Measurements from ENCODE around the gene CDK10. TPM values are rescaled to one million over a fixed set of nuclear protein-coding genes. Genes with fewer than 3 reads are reported as not detected.

CDK10 gene
- polyA plus RNA-seq, 2 donors: 49.2 to 88.8 TPM

DNA sequence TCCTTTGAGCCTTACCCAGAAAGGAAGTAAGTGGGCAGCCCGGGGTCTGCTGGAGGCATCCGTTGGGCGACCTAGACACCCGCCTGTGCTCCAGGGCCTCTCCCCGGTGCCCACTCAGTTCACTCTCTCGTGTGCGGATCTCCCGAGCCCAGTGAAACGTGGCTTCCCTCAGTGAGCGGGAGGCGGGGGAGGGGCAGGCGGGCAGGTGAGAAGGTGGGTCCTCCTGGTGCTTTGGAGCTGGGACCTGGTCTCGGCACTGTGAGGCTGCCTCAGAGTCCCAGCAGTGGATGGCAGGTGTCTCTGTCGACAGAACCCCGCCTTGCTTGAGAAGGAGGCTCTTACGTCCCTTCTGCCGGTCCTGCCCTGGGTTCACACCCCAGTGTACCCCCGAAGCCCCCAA lies 42.8 kb downstream of the CDK10 start:
- no peaks in the 10 kb centered on the region for H3K9me3 ChIP-seq (ENCODE audit: control insufficient read depth in 2 of 2, insufficient read depth in 1 of 2, low read depth in 1 of 2, low read length in 1 of 2)
- WGBS, 2 donors: 91 to 92% methylated on average over 18 of the region's 18 CpGs
- H3K4me1 ChIP-seq (ENCODE audit: control insufficient read depth in 2 of 2, insufficient read depth in 2 of 2, low read length in 1 of 2): no peaks in the 10 kb centered on the region
- H3K4me3 ChIP-seq (ENCODE audit: low read depth in 1 of 2, low read length in 2 of 2): no peak overlapping the region
- no peak overlapping the region for H3K27ac ChIP-seq (ENCODE audit: low read depth in 2 of 2, low read length in 1 of 2)
- H3K36me3 ChIP-seq (ENCODE audit: control insufficient read depth in 2 of 2, insufficient read depth in 2 of 2, low read length in 1 of 2): peaks cover 19 to 53% of the 10 kb centered on the region in 2 donors
- no peaks in the 10 kb centered on the region for H3K27me3 ChIP-seq (ENCODE audit: control insufficient read depth in 1 of 2, insufficient read depth in 2 of 2, low read length in 2 of 2)

DNA sequence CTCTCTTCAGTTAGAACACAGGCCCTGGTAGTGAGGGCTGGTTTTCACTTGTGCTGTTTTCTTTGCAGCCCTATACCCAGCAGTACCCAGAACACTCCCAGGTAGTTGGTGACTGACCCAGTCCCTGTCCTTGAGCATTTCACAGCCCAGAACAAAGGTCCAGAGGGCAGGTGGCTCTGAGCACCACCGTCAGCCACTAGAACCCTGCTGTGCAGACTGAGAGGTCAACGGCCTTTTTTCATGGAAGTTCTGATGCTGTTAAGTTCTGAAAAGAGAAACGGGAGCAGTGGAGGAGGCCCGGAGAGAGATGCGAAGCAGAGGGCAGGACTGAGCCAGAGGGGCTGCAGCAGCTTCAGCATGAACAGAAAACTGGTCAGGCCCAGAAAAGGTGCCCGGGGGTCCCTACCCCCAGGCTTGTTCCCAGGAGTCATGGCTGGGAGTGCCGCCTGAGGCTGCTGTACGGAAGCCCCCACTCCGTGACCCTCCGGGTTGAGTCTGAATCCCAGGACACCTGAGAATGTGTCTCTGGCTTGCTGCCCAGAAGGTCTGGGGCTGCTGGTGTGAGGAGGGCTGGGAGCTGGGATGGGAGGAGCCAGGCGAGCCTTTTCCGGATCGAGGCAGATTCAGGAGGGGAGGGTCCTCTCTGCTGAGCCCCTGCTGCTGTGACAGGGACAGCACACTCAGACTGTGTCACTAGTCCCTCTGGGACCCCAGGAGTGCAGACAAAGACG lies 43.5 kb downstream of the CDK10 start:
- no peak overlapping the region for H3K4me3 ChIP-seq (ENCODE audit: low read depth in 1 of 2, low read length in 2 of 2)
- no peaks in the 10 kb centered on the region for H3K27me3 ChIP-seq (ENCODE audit: control insufficient read depth in 1 of 2, insufficient read depth in 2 of 2, low read length in 2 of 2)
- 84% methylated on average over 14 of the region's 14 CpGs for WGBS, 2 donors
- H3K36me3 ChIP-seq (ENCODE audit: control insufficient read depth in 2 of 2, insufficient read depth in 2 of 2, low read length in 1 of 2): peaks cover 19 to 58% of the 10 kb centered on the region in 2 donors
- H3K9me3 ChIP-seq (ENCODE audit: control insufficient read depth in 2 of 2, insufficient read depth in 1 of 2, low read depth in 1 of 2, low read length in 1 of 2): no peaks in the 10 kb centered on the region
- H3K27ac ChIP-seq (ENCODE audit: low read depth in 2 of 2, low read length in 1 of 2): no peak overlapping the region
- no peaks in the 10 kb centered on the region for H3K4me1 ChIP-seq (ENCODE audit: control insufficient read depth in 2 of 2, insufficient read depth in 2 of 2, low read length in 1 of 2)

DNA sequence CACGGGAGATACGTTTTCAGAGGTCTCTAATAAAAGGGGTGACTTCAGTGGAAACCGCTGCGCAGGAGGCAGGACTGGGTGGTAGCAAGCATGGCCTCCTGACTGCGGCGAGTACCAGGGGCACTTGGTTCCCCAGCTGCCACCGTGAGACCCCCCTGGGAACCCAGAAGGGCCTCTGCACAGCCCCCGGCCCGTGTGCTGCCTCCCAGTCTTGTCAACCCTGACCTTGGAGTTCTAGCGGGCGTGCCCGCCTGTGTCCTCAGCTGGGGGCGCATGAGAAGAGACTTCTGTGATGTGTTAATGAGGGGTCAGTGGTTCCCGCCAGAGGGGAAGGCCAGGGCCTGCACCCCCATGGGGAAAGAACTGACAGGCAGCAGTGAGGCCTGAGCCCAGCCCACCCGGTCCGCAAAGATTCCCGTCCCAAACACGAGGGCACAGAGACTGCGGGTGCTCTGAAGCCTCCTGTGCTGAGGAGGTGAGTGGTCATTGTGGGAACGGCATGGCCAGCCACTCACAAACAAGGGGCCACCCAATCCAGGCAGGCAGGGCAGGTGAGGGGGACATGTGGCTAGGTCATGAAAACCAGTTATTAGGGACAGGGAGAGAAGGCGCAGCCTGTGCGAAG lies 44.2 kb downstream of the CDK10 start:
- H3K36me3 ChIP-seq (ENCODE audit: control insufficient read depth in 2 of 2, insufficient read depth in 2 of 2, low read length in 1 of 2): peaks cover 19 to 59% of the 10 kb centered on the region in 2 donors
- H3K27me3 ChIP-seq (ENCODE audit: control insufficient read depth in 1 of 2, insufficient read depth in 2 of 2, low read length in 2 of 2): no peaks in the 10 kb centered on the region
- H3K4me1 ChIP-seq (ENCODE audit: control insufficient read depth in 2 of 2, insufficient read depth in 2 of 2, low read length in 1 of 2): no peaks in the 10 kb centered on the region
- no peak overlapping the region for H3K27ac ChIP-seq (ENCODE audit: low read depth in 2 of 2, low read length in 1 of 2)
- H3K4me3 ChIP-seq (ENCODE audit: low read depth in 1 of 2, low read length in 2 of 2): no peak overlapping the region
- no peaks in the 10 kb centered on the region for H3K9me3 ChIP-seq (ENCODE audit: control insufficient read depth in 2 of 2, insufficient read depth in 1 of 2, low read depth in 1 of 2, low read length in 1 of 2)
- 80 to 87% methylated on average over 21 to 22 of the region's 22 CpGs for WGBS, 2 donors

DNA sequence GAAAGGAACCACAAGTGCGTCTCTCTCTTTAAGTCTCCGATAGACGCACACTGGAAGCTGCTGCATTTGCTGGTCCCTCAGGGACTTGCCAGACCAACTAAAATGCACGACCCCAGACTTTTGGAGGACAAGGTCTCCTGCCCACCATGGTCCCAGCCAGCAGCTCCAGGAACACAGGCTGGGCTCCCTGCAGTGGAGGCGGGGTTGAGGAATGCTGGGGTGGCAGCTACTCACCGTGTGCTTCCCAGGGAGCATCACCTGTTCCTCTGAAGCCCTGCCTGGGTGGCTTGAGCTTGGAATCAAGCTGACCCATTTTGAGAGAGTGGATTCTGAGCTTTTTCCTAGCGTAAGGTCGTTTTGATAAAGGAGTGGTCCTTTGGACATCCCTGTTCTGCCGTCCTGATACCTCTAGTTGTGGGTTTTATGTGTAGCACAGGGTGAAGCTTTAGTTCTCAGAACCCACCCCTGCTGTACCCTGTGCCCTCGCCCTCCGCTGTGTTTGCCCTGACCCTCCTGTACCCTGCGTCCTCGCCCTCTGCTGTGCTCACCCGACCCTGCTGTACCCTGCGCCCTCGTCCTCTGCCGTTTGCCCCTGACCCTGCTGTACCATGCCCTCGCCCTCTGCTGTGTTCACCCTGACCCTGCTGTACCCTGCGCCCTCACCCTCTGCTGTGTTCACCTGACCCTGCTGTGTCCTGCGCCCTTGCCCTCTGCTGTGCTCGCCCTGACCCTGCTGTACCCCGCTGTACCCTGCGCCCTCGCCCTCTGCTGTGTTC lies 45.8 kb downstream of the CDK10 start:
- H3K27me3 ChIP-seq (ENCODE audit: control insufficient read depth in 1 of 2, insufficient read depth in 2 of 2, low read length in 2 of 2): no peaks in the 10 kb centered on the region
- WGBS, 2 donors: 89 to 90% methylated on average over 22 to 24 of the region's 24 CpGs
- H3K36me3 ChIP-seq (ENCODE audit: control insufficient read depth in 2 of 2, insufficient read depth in 2 of 2, low read length in 1 of 2): peaks cover 26 to 63% of the 10 kb centered on the region in 2 donors
- H3K4me3 ChIP-seq (ENCODE audit: low read depth in 1 of 2, low read length in 2 of 2): no peak overlapping the region
- no peaks in the 10 kb centered on the region for H3K9me3 ChIP-seq (ENCODE audit: control insufficient read depth in 2 of 2, insufficient read depth in 1 of 2, low read depth in 1 of 2, low read length in 1 of 2)
- no peak overlapping the region for H3K27ac ChIP-seq (ENCODE audit: low read depth in 2 of 2, low read length in 1 of 2)
- no peaks in the 10 kb centered on the region for H3K4me1 ChIP-seq (ENCODE audit: control insufficient read depth in 2 of 2, insufficient read depth in 2 of 2, low read length in 1 of 2)

DNA sequence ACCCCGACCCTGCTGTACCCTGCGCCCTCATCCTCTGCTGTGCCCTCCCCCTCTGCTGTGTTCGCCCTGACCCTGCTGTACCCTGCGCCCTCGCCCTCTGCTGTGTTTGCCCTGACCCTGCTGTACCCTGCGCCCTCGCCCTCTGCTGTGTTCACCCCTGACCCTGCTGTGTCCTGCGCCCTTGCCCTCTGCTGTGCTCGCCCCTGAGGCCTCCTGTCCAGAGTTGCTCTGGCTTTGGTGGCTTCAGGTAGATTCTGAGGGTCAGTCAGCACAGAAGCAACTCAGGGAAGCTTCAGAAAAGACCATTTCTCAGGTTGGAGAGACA lies 46.4 kb downstream of the CDK10 start:
- H3K27me3 ChIP-seq (ENCODE audit: control insufficient read depth in 1 of 2, insufficient read depth in 2 of 2, low read length in 2 of 2): no peaks in the 10 kb centered on the region
- peaks cover 0 to 3% of the 10 kb centered on the region in 2 donors for H3K4me1 ChIP-seq (ENCODE audit: control insufficient read depth in 2 of 2, insufficient read depth in 2 of 2, low read length in 1 of 2)
- H3K4me3 ChIP-seq (ENCODE audit: low read depth in 1 of 2, low read length in 2 of 2): no peak overlapping the region
- no peaks in the 10 kb centered on the region for H3K9me3 ChIP-seq (ENCODE audit: control insufficient read depth in 2 of 2, insufficient read depth in 1 of 2, low read depth in 1 of 2, low read length in 1 of 2)
- H3K27ac ChIP-seq (ENCODE audit: low read depth in 2 of 2, low read length in 1 of 2): no peak overlapping the region
- WGBS, 2 donors: 93 to 95% methylated on average over 9 of the region's 9 CpGs
- peaks cover 29 to 65% of the 10 kb centered on the region in 2 donors for H3K36me3 ChIP-seq (ENCODE audit: control insufficient read depth in 2 of 2, insufficient read depth in 2 of 2, low read length in 1 of 2)

DNA sequence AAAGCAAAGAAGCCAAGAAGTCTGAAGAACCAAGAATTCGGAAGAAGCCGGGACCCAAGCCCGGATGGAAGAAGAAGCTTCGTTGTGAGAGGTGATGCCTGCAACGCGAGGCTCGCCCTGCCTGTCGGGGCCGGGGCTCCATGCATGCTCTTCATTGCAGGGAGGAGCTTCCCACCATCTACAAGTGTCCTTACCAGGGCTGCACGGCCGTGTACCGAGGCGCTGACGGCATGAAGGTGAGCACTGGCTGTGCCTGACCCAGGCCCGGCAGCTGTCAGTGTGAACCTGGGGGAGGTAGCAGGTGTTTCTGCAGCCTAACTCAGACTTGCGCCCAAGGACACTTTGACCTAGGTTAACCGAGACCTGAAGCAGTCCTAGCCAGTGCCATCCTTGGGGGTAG lies 46.8 kb downstream of the CDK10 start:
- Histone ChIP-seq H3K9me3 (ENCODE audit: control insufficient read depth in 2 of 2, insufficient read depth in 1 of 2, low read depth in 1 of 2, low read length in 1 of 2) (no peaks in the 10 kb centered on the region), H3K27me3 (ENCODE audit: control insufficient read depth in 1 of 2, insufficient read depth in 2 of 2, low read length in 2 of 2) (no peaks in the 10 kb centered on the region), H3K36me3 (ENCODE audit: control insufficient read depth in 2 of 2, insufficient read depth in 2 of 2, low read length in 1 of 2) (peaks cover 33 to 69% of the 10 kb centered on the region in 2 donors), H3K4me3 (ENCODE audit: low read depth in 1 of 2, low read length in 2 of 2) (no peak overlapping the region), H3K27ac (ENCODE audit: low read depth in 2 of 2, low read length in 1 of 2) (no peak overlapping the region), H3K4me1 (ENCODE audit: control insufficient read depth in 2 of 2, insufficient read depth in 2 of 2, low read length in 1 of 2) (peaks cover 0 to 3% of the 10 kb centered on the region in 2 donors)
- WGBS, 2 donors: 87 to 91% methylated on average over 17 of the region's 17 CpGs

DNA sequence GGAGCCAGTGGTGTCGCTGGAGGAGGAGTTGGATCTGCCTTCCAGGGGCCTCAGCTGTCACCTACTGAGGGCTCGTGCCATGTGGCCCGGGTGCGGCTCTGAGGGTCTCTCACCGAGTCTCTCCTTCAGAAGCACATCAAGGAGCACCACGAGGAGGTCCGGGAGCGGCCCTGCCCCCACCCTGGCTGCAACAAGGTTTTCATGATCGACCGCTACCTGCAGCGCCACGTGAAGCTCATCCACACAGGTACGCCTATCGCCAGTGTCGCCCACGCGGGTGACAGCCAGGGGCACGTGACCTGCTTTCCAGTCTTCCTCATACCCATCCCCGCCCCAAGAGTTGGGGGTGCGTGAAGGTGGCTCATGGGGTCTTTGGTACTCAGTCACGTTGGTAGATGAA lies 47.3 kb downstream of the CDK10 start:
- WGBS, 2 donors: 93 to 95% methylated on average over 21 of the region's 21 CpGs
- Histone ChIP-seq H3K36me3 (ENCODE audit: control insufficient read depth in 2 of 2, insufficient read depth in 2 of 2, low read length in 1 of 2) (peaks cover 34 to 72% of the 10 kb centered on the region in 2 donors), H3K27ac (ENCODE audit: low read depth in 2 of 2, low read length in 1 of 2) (no peak overlapping the region), H3K4me1 (ENCODE audit: control insufficient read depth in 2 of 2, insufficient read depth in 2 of 2, low read length in 1 of 2) (peaks cover 0 to 3% of the 10 kb centered on the region in 2 donors), H3K9me3 (ENCODE audit: control insufficient read depth in 2 of 2, insufficient read depth in 1 of 2, low read depth in 1 of 2, low read length in 1 of 2) (no peaks in the 10 kb centered on the region), H3K4me3 (ENCODE audit: low read depth in 1 of 2, low read length in 2 of 2) (no peak overlapping the region), H3K27me3 (ENCODE audit: control insufficient read depth in 1 of 2, insufficient read depth in 2 of 2, low read length in 2 of 2) (no peaks in the 10 kb centered on the region)

DNA sequence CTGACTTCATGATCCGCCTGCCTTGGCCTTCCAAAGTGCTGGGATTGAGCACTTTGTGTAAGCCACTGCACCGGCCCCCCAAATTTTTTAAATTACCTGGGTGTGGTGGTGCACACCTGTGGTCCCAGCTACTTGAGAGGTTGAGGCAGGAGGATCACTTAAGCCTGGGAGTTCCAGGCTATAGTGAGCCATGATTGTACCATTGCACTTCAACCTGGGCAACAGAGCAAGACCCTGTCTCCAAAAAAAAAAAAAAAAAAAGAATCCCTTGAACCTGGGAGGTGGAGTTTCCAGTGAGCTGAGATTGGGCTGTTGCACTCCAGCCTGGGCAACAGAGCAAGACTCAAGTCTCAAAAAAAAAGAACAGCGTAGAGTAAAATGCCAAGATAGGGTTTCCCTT lies 50.1 kb downstream of the CDK10 start:
- WGBS, 2 donors: 97 to 98% methylated on average over 3 of the region's 3 CpGs
- H3K27ac ChIP-seq (ENCODE audit: low read depth in 2 of 2, low read length in 1 of 2): no peak overlapping the region
- H3K36me3 ChIP-seq (ENCODE audit: control insufficient read depth in 2 of 2, insufficient read depth in 2 of 2, low read length in 1 of 2): peaks cover 30 to 68% of the 10 kb centered on the region in 2 donors
- H3K4me3 ChIP-seq (ENCODE audit: low read depth in 1 of 2, low read length in 2 of 2): no peak overlapping the region
- no peaks in the 10 kb centered on the region for H3K27me3 ChIP-seq (ENCODE audit: control insufficient read depth in 1 of 2, insufficient read depth in 2 of 2, low read length in 2 of 2)
- H3K4me1 ChIP-seq (ENCODE audit: control insufficient read depth in 2 of 2, insufficient read depth in 2 of 2, low read length in 1 of 2): peaks cover 0 to 3% of the 10 kb centered on the region in 2 donors
- no peaks in the 10 kb centered on the region for H3K9me3 ChIP-seq (ENCODE audit: control insufficient read depth in 2 of 2, insufficient read depth in 1 of 2, low read depth in 1 of 2, low read length in 1 of 2)

DNA sequence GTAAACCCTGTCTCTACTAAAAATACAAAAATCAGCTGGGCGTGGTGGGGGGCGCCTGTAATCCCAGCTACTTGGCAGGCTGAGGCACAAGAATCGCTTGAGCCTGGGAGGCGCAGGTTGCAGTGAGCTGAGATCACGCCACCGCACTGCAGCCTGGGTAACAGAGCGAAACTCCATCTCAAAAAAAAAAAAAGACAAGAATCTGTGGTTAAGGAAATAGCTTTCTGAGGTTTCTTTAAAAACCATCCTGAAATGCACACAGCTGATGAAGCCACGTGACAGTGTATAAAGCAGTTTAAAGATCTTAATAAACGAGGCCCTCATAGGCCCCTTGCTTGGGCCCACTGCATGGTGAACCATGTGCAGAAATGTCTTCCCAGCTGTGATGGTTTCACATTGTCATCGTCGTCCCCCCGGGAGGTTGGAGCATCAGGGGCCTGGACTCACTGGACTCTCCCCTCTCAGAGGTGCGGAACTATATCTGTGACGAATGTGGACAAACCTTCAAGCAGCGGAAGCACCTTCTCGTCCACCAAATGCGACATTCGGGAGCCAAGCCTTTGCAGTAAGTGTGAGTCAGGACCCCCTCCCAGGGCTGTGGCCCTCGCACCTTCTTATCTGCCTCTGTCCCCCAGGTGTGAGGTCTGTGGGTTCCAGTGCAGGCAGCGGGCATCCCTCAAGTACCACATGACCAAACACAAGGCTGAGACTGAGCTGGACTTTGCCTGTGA lies 51.0 kb downstream of the CDK10 start:
- H3K27me3 ChIP-seq (ENCODE audit: control insufficient read depth in 1 of 2, insufficient read depth in 2 of 2, low read length in 2 of 2): no peaks in the 10 kb centered on the region
- H3K4me1 ChIP-seq (ENCODE audit: control insufficient read depth in 2 of 2, insufficient read depth in 2 of 2, low read length in 1 of 2): peaks cover 0 to 3% of the 10 kb centered on the region in 2 donors
- 84 to 86% methylated on average over 20 of the region's 20 CpGs for WGBS, 2 donors
- H3K9me3 ChIP-seq (ENCODE audit: control insufficient read depth in 2 of 2, insufficient read depth in 1 of 2, low read depth in 1 of 2, low read length in 1 of 2): no peaks in the 10 kb centered on the region
- no peak overlapping the region for H3K4me3 ChIP-seq (ENCODE audit: low read depth in 1 of 2, low read length in 2 of 2)
- no peak overlapping the region for H3K27ac ChIP-seq (ENCODE audit: low read depth in 2 of 2, low read length in 1 of 2)
- peaks cover 30 to 61% of the 10 kb centered on the region in 2 donors for H3K36me3 ChIP-seq (ENCODE audit: control insufficient read depth in 2 of 2, insufficient read depth in 2 of 2, low read length in 1 of 2)

Data from esophagus (tissue), 2 donors.